Astrocyte of the cerebellum (primary cell): ENCODE results near the gene ABLIM2.
"Not testable (repeated sequence)": the region's sequence is repeated elsewhere in the genome, so short reads cannot be mapped to it uniquely, and the experiment has no call there.

Experiments used
- DNase-seq: peaks from one replicate; pipeline ENCODE4 v3.0.0-alpha.2; 2011; ENCODE audit warnings: low read depth
- H3K4me3 ChIP-seq: 2 replicates; pipeline ENCODE4 v1.5.1; 2011; ENCODE audit warnings: mild to moderate bottlenecking, low read depth, low read length, moderate library complexity
- in situ Hi-C: cut with HindIII; loops from 2 replicates; pipeline ENCODE4 v1.10.0; 2017; ENCODE audit warnings: low sequenced_read_pairs
- TF ChIP-seq, protein P1 (sequence below): IDR thresholded peaks from 2 replicates; pipeline ENCODE4 v1.5.1; 2012; ENCODE audit warnings: low read length, low read depth, moderate library complexity, mild to moderate bottlenecking; ENCODE audit errors: missing control alignments

Gene ABLIM2

DNA sequence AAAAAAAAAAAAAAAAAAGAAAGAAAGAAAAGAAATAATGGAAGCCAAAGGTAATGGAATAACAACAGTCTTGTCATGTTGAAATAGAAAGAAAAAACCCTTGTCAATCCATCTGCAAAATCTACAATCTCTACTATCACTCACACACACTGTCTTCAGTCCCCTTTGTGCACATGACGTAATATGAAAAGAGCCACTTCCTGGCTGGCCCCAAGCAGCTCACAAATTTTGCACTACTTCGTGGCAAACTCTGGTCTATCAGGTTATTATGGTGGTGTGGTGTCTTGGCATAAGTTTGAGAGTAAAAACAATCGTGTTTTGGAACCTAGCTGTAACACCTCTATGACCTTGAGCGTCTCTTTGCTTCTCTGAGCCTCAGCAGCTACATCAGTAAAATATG lies 210.7 kb downstream of the ABLIM2 start:
- DNase-seq: no peak
- in situ Hi-C loops: loop anchor here (5.0 kb wide), 1 partner anchor 59 kb away; no protein-coding TSS in a partner anchor
- TF ChIP-seq, protein P1, sequence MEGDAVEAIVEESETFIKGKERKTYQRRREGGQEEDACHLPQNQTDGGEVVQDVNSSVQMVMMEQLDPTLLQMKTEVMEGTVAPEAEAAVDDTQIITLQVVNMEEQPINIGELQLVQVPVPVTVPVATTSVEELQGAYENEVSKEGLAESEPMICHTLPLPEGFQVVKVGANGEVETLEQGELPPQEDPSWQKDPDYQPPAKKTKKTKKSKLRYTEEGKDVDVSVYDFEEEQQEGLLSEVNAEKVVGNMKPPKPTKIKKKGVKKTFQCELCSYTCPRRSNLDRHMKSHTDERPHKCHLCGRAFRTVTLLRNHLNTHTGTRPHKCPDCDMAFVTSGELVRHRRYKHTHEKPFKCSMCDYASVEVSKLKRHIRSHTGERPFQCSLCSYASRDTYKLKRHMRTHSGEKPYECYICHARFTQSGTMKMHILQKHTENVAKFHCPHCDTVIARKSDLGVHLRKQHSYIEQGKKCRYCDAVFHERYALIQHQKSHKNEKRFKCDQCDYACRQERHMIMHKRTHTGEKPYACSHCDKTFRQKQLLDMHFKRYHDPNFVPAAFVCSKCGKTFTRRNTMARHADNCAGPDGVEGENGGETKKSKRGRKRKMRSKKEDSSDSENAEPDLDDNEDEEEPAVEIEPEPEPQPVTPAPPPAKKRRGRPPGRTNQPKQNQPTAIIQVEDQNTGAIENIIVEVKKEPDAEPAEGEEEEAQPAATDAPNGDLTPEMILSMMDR: no peak
- no peak overlapping the region for H3K4me3 ChIP-seq

DNA sequence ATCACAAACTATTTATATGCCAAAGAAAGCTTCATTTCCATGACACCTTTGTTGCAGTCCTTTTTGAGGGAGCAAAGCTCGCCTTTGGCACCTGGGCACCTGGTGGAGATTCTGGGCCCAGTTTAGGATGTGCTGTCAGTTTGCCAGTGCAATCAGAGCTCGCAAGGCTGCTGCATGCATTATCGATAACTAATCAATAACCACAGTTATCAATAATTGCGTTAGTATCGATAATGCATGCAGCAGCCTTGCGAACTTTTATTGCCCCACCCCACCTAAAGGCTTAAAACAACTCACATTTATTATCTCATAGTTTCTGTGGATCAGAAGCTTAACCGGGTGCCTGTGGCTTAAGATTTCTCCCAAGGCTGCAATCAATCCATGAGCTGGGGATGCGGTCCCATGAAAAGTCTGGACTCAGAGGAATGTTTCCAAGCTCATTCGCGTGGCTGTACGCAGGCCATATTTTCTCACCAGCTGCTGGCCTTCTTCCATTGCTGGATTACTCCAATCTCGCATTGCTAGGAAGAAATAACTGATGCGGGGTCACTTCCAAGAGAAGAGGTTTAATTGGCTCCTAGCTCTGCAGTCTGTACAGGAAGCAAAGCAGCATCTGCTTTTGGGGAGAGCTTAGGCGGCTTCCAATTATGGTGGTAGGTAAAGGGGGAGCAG lies 212.8 kb downstream of the ABLIM2 start:
- in situ Hi-C loops: loop anchor here (5.0 kb wide), 1 partner anchor 61 kb away; no protein-coding TSS in a partner anchor
- no peak overlapping the region for H3K4me3 ChIP-seq
- DNase-seq: no peak
- TF ChIP-seq, protein P1: no peak

DNA sequence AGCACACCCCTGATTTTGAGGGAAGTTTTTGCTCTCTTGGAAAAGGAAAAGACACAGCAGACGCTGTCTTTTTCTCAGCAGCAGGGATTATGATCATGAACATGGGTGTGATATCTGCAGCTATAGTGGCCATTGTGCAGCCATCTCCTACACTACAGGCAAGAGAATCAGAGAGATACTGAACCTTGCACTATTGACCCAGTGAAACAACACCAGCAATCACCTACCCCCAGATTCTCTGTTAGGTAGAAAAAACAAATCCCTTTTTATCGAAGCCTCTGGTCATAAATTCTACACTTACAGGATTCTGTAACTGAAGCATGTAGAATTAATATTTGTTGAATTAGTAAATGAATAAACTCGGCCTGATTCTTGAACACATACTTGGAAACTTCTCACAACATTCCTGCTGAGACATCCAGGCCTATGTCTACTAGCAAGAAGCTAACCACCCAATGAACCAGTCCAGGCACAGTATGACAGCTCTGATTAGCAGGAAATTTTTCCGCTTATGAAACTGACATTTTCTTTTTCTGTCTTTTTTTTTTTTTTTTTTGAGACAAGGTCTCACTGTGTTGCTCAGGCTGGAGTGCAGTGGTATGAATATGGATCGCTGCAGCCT lies 213.9 kb downstream of the ABLIM2 start:
- TF ChIP-seq, protein P1: no peak
- H3K4me3 ChIP-seq: no peak overlapping the region
- in situ Hi-C loops: loop anchor here (5.0 kb wide), 1 partner anchor 63 kb away; no protein-coding TSS in a partner anchor
- no peak for DNase-seq

DNA sequence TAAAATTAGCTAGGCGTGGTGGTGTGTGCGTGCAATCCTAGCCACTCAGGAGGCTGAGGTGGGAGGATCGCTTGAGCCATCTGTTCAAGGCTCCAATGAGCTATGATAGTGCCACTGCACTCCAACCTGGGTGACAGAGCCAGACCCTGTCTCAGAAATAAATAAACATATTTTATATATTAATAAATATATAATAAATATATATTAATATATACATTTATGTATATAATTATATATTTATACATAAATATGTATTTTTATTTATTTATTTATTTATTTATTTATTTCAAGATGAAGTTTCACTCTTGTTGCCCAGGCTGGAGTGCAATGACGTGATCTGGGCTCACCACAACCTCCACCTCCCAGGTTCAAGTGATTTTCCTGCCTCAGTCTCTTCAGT lies 214.9 kb downstream of the ABLIM2 start:
- in situ Hi-C loops, DNase-seq, H3K4me3 ChIP-seq: not testable (repeated sequence)

DNA sequence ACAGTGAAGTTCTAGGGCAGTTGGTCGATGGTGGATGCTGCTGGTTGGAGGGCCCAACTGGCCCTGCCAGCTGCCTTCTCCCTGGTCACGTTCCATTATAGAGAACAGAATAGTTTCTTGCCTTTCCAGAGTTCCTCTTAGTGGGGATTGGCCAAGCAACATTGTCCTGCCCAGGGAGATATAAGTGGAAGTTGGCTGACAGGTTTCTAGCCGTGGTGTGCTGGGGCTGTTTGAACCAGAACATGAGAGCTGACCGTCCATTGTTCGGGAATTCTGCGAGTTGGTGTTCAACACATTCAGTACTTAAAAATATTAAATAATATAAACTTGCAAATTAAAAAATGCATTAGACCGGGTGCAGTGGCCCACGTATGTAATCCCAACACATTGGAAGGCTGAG lies 215.4 kb downstream of the ABLIM2 start:
- in situ Hi-C loops: no loop called here
- TF ChIP-seq, protein P1: no peak
- no peak overlapping the region for H3K4me3 ChIP-seq
- no peak for DNase-seq

DNA sequence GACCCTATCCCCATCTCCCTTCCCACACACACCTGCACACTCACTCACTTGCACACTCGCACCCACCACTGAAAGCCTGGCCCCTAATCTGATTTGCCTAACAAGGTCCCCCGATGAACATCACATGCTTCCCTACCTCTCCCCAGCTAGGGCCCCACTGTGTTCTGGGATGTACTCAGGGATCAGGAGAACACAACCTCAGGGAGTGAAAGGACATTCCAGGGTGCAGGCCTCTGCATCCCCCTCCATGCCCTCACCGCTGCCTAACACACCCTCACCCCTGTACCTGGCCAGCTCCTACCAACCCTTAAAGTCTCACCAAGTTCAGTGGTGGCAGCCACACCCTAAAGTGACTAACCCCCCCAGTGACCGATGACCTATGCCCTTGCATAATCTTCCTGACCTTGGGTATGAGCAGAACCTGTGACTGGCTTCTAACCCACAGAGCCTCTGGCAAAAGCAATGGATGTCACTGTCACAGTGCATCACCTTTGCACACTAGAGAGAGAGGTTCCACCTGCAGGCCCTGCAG lies 216.6 kb downstream of the ABLIM2 start:
- no peak for DNase-seq
- TF ChIP-seq, protein P1: no peak
- H3K4me3 ChIP-seq: no peak overlapping the region
- in situ Hi-C loops: no loop called here
